ES-I3 (cell line): Measurements from ENCODE around the gene DMD.

ENCODE experiments used
- H3K36me3 ChIP-seq: 2 replicates; pipeline ENCODE4 v1.6.1; 2013; ENCODE audit warnings: mild to moderate bottlenecking, low read length, control low read depth, moderate library complexity; ENCODE audit not compliant: insufficient read depth
- H3K4me1 ChIP-seq: 2 replicates; pipeline ENCODE4 v1.6.1; 2013; ENCODE audit warnings: mild to moderate bottlenecking, control low read depth, low read length; ENCODE audit not compliant: insufficient read depth
- H3K9ac ChIP-seq: 2 replicates; pipeline ENCODE4 v1.6.1; 2013; ENCODE audit warnings: low read depth, mild to moderate bottlenecking, low read length, moderate library complexity
- H3K9me3 ChIP-seq: 2 replicates; pipeline ENCODE4 v1.6.1; 2013; ENCODE audit warnings: mild to moderate bottlenecking, low read length, moderate library complexity; ENCODE audit not compliant: control insufficient read depth, insufficient read depth

The DMD gene

GRCh38 chrX:31181377-31182000 is 2029.9 kb downstream of the DMD start:
- Histone ChIP-seq H3K9ac (no peak overlapping the region), H3K4me1 (no peaks in the 10 kb centered on the region), H3K9me3 (no peaks in the 10 kb centered on the region), H3K36me3 (no peaks in the 10 kb centered on the region; the same call in 1 of the 2 replicates)

- H3K36me3 ChIP-seq: no peaks in the 10 kb centered on the region; the same call in 1 of the 2 replicates
- no peaks in the 10 kb centered on the region for H3K4me1 ChIP-seq
- no peak overlapping the region for H3K9ac ChIP-seq
- no peaks in the 10 kb centered on the region for H3K9me3 ChIP-seq
Measured at GRCh38 chrX:31179203-31179602, 2032.1 kb downstream of the DMD start.

GRCh38 chrX:31178769-31179125 is 2032.6 kb downstream of the DMD start:
- no peaks in the 10 kb centered on the region for H3K9me3 ChIP-seq

GRCh38 chrX:31178064-31178768 is 2033.1 kb downstream of the DMD start:
- Histone ChIP-seq H3K9me3 (no peaks in the 10 kb centered on the region), H3K36me3 (no peaks in the 10 kb centered on the region; the same call in 1 of the 2 replicates)

More at GRCh38 chrX:31178769-31179125, 2032.6 kb downstream of the DMD start:
- no peaks in the 10 kb centered on the region for H3K4me1 ChIP-seq
- H3K36me3 ChIP-seq: no peaks in the 10 kb centered on the region; the same call in 1 of the 2 replicates
- no peak overlapping the region for H3K9ac ChIP-seq

GRCh38 chrX:31170792-31171191 is 2040.6 kb downstream of the DMD start:
- peaks cover 3% of the 10 kb centered on the region; the same call in 1 of the 2 replicates for H3K36me3 ChIP-seq
- H3K9me3 ChIP-seq: no peaks in the 10 kb centered on the region
- H3K4me1 ChIP-seq: peaks cover 13% of the 10 kb centered on the region
- no peak overlapping the region for H3K9ac ChIP-seq

More at GRCh38 chrX:31178064-31178768, 2033.1 kb downstream of the DMD start:
- Histone ChIP-seq H3K9ac (no peak overlapping the region), H3K4me1 (no peaks in the 10 kb centered on the region)

- H3K9ac ChIP-seq: no peak overlapping the region
- H3K4me1 ChIP-seq: peaks cover 13% of the 10 kb centered on the region
- H3K9me3 ChIP-seq: 0 out of 2 replicates have a peak, but pooled peaks cover 3% of the 10 kb centered on the region
- H3K36me3 ChIP-seq: peaks cover 3% of the 10 kb centered on the region; the same call in 1 of the 2 replicates
Measured at GRCh38 chrX:31168551-31168950, 2042.8 kb downstream of the DMD start.

GRCh38 chrX:31166832-31167231 is 2044.5 kb downstream of the DMD start:
- peaks cover 13% of the 10 kb centered on the region for H3K4me1 ChIP-seq
- 0 out of 2 replicates have a peak, but pooled peaks cover 3% of the 10 kb centered on the region for H3K9me3 ChIP-seq
- no peak overlapping the region for H3K9ac ChIP-seq
- H3K36me3 ChIP-seq: peaks cover 3% of the 10 kb centered on the region; the same call in 1 of the 2 replicates

GRCh38 chrX:31166416-31166815 is 2044.9 kb downstream of the DMD start:
- 0 out of 2 replicates have a peak, but pooled peaks cover 3% of the 10 kb centered on the region for H3K9me3 ChIP-seq
- peaks cover 3% of the 10 kb centered on the region; the same call in 1 of the 2 replicates for H3K36me3 ChIP-seq
- H3K9ac ChIP-seq: no peak overlapping the region
- peaks cover 13% of the 10 kb centered on the region for H3K4me1 ChIP-seq

GRCh38 chrX:31165241-31166035 is 2045.9 kb downstream of the DMD start:
- Histone ChIP-seq H3K36me3 (peaks cover 3% of the 10 kb centered on the region; the same call in 1 of the 2 replicates), H3K9me3 (0 out of 2 replicates have a peak, but pooled peaks cover 3% of the 10 kb centered on the region), H3K9ac (no peak overlapping the region)

GRCh38 chrX:31154946-31155345 is 2056.4 kb downstream of the DMD start:
- no peaks in the 10 kb centered on the region for H3K4me1 ChIP-seq
- no peak overlapping the region for H3K9ac ChIP-seq
- H3K36me3 ChIP-seq: no peaks in the 10 kb centered on the region
- no peaks in the 10 kb centered on the region for H3K9me3 ChIP-seq

More at GRCh38 chrX:31165241-31166035, 2045.9 kb downstream of the DMD start:
- H3K4me1 ChIP-seq: peaks cover 13% of the 10 kb centered on the region

GRCh38 chrX:31153475-31154047 is 2057.8 kb downstream of the DMD start:
- no peak overlapping the region for H3K9ac ChIP-seq
- no peaks in the 10 kb centered on the region for H3K36me3 ChIP-seq
- H3K4me1 ChIP-seq: no peaks in the 10 kb centered on the region
- H3K9me3 ChIP-seq: no peaks in the 10 kb centered on the region

- no peaks in the 10 kb centered on the region; the same call in 1 of the 2 replicates for H3K36me3 ChIP-seq
- H3K9ac ChIP-seq: no peak overlapping the region
- no peaks in the 10 kb centered on the region for H3K9me3 ChIP-seq
- no peaks in the 10 kb centered on the region for H3K4me1 ChIP-seq
Measured at GRCh38 chrX:31147175-31147574, 2064.2 kb downstream of the DMD start.

GRCh38 chrX:31139961-31140360 is 2071.4 kb downstream of the DMD start:
- H3K9me3 ChIP-seq: peaks cover 6% of the 10 kb centered on the region; the same call in 1 of the 2 replicates
- peaks cover 11% of the 10 kb centered on the region for H3K4me1 ChIP-seq
- H3K9ac ChIP-seq: no peak overlapping the region
- H3K36me3 ChIP-seq: no peaks in the 10 kb centered on the region; the same call in 1 of the 2 replicates

GRCh38 chrX:31138124-31138523 is 2073.2 kb downstream of the DMD start:
- peaks cover 11% of the 10 kb centered on the region for H3K4me1 ChIP-seq
- peaks cover 6% of the 10 kb centered on the region; the same call in 1 of the 2 replicates for H3K9me3 ChIP-seq
- no peak overlapping the region for H3K9ac ChIP-seq
- H3K36me3 ChIP-seq: no peaks in the 10 kb centered on the region; the same call in 1 of the 2 replicates
